Cardiac septum (tissue), 1 donor: ENCODE measurements around the gene IL22RA1. TPM values are rescaled to one million over a fixed set of nuclear protein-coding genes. Genes with fewer than 3 reads are reported as not detected.

ENCODE experiments used
- DNase-seq: peaks from one replicate; pipeline ENCODE4 v3.0.0-alpha.2; 2020; ENCODE audit warnings: low spot score
- intact Hi-C: fragments of 100-400 bp; cut with DNase I; formaldehyde crosslinking; loops from one replicate; pipeline ENCODE4 v1.14.0; 2022
- total RNA-seq: library from RNA; stranded (reverse); fragmentation: NEBNext Ultra II Directional; extraction: Animal tissue kit (Norgen Biotek cat#: 25700); gene quantifications from one replicate; pipeline ENCODE4 v1.2.1, GENCODE V29; 2021
- donor health status: DM: no; HTN: no; CAD: no.

The IL22RA1 gene
- total RNA-seq, 1 donor from 2014 or later, result 0.35 TPM

- intact Hi-C loops, result loop anchor here (10.0 kb wide), 1 partner anchor 195 kb away; no protein-coding TSS in a partner anchor
- DNase-seq, result peak; percentile 82
Measured at GRCh38 chr1:24119859-24120756, 22.8 kb downstream of the IL22RA1 start.

GRCh38 chr1:24119489-24119858 lies 23.5 kb downstream of the IL22RA1 start:
- intact Hi-C loops, result loop anchor here (10.0 kb wide), 1 partner anchor 195 kb away; no protein-coding TSS in a partner anchor

GRCh38 chr1:24118410-24119242 lies 24.3 kb downstream of the IL22RA1 start:
- DNase-seq, result no peak
- intact Hi-C loops, result loop anchor here (10.0 kb wide), 1 partner anchor 194 kb away; no protein-coding TSS in a partner anchor

More at GRCh38 chr1:24119489-24119858, 23.5 kb downstream of the IL22RA1 start:
- DNase-seq, result no peak

GRCh38 chr1:24117722-24118409 lies 25.1 kb downstream of the IL22RA1 start:
- intact Hi-C loops, result loop anchor here (10.0 kb wide), 1 partner anchor 193 kb away; no protein-coding TSS in a partner anchor
- DNase-seq, result no peak

GRCh38 chr1:24117132-24117531 lies 25.8 kb downstream of the IL22RA1 start:
- intact Hi-C loops, result loop anchor here (10.0 kb wide), 1 partner anchor 192 kb away; no protein-coding TSS in a partner anchor
- DNase-seq, result no peak

GRCh38 chr1:24114753-24115152 lies 28.2 kb downstream of the IL22RA1 start:
- no peak for DNase-seq
- intact Hi-C loops, result loop anchor here (10.0 kb wide), 1 partner anchor 190 kb away; no protein-coding TSS in a partner anchor

- intact Hi-C loops, result loop anchor here (10.0 kb wide), 1 partner anchor 189 kb away; no protein-coding TSS in a partner anchor
- DNase-seq, result no peak
Measured at GRCh38 chr1:24113641-24114033, 29.3 kb downstream of the IL22RA1 start.

- DNase-seq, result peak; percentile 89
- intact Hi-C loops, result loop anchor here (2.0 to 10.0 kb wide), 2 partner anchors 35 to 187 kb away; no protein-coding TSS in a partner anchor
Measured at GRCh38 chr1:24111996-24112779, 30.8 kb downstream of the IL22RA1 start, which contains the start of gene MYOM3. MYOM3 (minus strand) TSS chr1:24112135; CDS start chr1:24108636, 3,499 bp downstream.

GRCh38 chr1:24111262-24111995 lies 31.5 kb downstream of the IL22RA1 start:
- intact Hi-C loops, result loop anchor here (2.0 to 10.0 kb wide), 2 partner anchors 35 to 187 kb away; no protein-coding TSS in a partner anchor
- no peak for DNase-seq

GRCh38 chr1:24110642-24111261 lies 32.2 kb downstream of the IL22RA1 start:
- intact Hi-C loops, result loop anchor here (2.0 to 10.0 kb wide), 2 partner anchors 34 to 186 kb away; no protein-coding TSS in a partner anchor
- peak; percentile 90 for DNase-seq

GRCh38 chr1:24109686-24110475 lies 33.1 kb downstream of the IL22RA1 start:
- DNase-seq, result no peak
- intact Hi-C loops, result loop anchor here (2.0 to 10.0 kb wide), 2 partner anchors 33 to 185 kb away; no protein-coding TSS in a partner anchor

- DNase-seq, result no peak
- intact Hi-C loops, result no loop called here
Measured at GRCh38 chr1:24109166-24109483, 33.8 kb downstream of the IL22RA1 start.

- intact Hi-C loops, result no loop called here
- no peak for DNase-seq
Measured at GRCh38 chr1:24108334-24109165, 34.4 kb downstream of the IL22RA1 start.

GRCh38 chr1:24107462-24108138 lies 35.3 kb downstream of the IL22RA1 start:
- intact Hi-C loops, result no loop called here
- DNase-seq, result no peak
